Measurements from ENCODE around the gene RALB.

DNA sequence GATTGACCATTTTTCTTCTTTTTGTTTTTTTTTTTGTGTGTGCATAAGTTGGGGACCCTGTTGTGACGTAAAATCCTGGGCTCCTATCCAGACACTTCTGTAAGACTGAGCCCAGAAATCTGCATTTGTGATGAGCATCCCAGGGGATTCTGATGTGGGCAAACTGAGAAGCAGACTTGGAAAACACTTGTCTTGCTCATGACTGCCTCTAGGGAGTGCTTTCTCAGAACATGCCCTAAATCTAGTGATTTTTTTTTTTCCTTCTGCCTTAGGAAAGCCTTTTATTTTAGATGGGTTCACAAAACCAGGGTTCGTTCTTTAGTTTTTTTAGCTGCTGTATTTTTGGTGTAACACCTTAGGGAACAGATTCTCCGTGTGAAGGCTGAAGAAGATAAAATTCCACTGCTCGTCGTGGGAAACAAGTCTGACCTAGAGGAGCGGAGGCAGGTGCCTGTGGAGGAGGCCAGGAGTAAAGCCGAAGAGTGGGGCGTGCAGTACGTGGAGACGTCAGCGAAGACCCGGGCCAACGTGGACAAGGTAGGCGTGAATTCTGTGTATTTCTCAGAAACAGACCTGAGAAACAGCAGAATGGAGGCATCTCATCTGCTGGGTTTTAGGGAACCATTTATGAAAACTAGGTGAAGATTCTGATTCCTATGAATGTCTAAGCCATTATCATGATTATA, 36.7 kb downstream of the RALB start:
- TF ChIP-seq, protein P1, sequence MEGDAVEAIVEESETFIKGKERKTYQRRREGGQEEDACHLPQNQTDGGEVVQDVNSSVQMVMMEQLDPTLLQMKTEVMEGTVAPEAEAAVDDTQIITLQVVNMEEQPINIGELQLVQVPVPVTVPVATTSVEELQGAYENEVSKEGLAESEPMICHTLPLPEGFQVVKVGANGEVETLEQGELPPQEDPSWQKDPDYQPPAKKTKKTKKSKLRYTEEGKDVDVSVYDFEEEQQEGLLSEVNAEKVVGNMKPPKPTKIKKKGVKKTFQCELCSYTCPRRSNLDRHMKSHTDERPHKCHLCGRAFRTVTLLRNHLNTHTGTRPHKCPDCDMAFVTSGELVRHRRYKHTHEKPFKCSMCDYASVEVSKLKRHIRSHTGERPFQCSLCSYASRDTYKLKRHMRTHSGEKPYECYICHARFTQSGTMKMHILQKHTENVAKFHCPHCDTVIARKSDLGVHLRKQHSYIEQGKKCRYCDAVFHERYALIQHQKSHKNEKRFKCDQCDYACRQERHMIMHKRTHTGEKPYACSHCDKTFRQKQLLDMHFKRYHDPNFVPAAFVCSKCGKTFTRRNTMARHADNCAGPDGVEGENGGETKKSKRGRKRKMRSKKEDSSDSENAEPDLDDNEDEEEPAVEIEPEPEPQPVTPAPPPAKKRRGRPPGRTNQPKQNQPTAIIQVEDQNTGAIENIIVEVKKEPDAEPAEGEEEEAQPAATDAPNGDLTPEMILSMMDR (IDR thresholded peaks at IDR 0.05), result no peak
- no peak for TF ChIP-seq POLR2AphosphoS5 (IDR thresholded peaks at IDR 0.05)

All from stomach (tissue), 4 donors.